GM11168 (cell line): ENCODE measurements around the gene SLC25A17.
"Not testable (repeated sequence)": the region's sequence is repeated elsewhere in the genome, so short reads cannot be mapped to it uniquely, and the experiment has no call there.

Experiments used
- in situ Hi-C: fragments of 300-500 bp; cut with MboI; formaldehyde crosslinking; loops from one replicate; pipeline ENCODE4 v1.12.0; 2022; ENCODE audit warnings: low sequenced_read_pairs; ENCODE audit not compliant: unreplicated experiment

The SLC25A17 gene

DNA sequence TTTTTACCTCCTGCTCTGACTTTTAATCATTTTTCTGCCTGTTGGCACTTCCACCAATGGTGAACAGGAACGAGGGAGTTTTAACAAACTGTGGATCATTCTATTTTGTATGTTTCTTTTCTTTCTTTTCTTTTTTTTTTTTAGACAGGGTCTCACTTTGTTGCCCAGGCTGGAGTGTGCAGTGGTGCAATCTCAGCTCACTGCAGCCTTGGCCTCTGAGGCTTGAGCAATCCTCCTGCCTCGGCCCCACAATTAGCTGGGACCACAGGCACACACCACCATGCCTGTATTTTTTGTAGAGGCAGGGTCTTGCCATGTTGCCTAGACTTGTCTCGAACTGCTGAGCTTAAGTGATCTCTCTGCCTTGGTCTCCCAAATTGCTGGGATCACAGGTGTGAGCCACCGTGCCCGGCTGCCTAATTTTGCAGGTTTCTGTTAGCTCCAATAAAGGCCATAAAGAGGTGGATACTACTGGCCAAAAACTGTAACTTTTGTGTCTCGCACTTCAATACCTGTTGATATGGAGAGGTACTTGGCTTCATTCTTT, 59.8 kb downstream of the SLC25A17 start:
- in situ Hi-C loops = no loop called here

DNA sequence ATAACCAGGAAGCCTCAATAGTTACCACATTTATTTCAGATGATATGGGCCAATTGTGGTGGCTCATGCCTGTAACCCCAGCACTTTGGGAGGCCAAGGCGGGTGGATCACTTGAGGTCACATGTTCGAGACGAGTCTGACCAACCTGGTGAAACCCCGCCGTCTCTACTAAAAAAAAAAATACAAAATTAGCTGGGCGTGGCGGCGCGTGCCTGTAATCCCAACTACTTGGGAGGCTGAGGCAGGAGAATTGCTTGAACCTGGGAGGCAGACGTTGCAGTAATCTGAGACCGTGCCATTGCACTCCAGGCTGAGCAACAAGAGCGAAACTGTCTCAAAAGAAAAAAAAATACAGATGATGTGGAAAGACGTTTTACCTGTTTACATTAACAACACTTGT, 60.3 kb downstream of the SLC25A17 start:
- in situ Hi-C loops = not testable (repeated sequence)

DNA sequence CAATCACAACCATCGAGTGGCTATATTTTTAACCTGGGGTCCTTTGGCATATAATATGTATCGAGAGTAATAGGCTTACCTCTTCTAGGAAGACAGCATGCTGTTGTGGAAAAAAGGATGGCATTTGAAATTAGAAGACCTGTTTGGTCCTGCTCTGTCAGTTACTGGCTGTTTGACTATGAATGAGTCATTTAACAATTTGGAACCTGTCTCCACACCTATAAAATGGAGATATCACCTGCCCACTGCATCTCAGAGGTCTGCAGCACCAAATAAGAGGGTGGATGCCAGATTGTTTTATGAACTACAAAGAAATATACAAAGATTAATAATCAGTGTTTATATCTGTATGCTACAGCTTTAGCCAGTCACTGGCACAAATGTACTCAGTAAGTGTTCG, 60.8 kb downstream of the SLC25A17 start:
- in situ Hi-C loops = no loop called here

DNA sequence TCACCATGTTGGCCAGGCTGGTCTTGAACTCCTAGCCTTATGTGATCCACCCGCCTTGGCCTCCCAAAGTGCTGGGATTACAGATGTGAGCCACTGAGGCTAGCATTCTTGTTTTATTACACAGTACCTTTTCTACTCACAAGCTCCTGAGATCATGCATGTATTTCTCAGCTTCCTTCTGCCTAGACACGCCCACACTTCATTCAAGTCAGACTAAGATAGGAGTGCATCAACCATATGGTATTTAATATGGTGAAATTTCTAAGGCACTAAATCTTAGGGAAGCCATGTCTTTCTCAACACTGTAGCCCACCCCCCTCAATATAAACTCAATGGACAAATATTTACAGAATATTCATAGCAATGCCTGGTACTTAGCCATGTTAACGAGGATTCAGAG, 62.1 kb downstream of the SLC25A17 start:
- in situ Hi-C loops = no loop called here

DNA sequence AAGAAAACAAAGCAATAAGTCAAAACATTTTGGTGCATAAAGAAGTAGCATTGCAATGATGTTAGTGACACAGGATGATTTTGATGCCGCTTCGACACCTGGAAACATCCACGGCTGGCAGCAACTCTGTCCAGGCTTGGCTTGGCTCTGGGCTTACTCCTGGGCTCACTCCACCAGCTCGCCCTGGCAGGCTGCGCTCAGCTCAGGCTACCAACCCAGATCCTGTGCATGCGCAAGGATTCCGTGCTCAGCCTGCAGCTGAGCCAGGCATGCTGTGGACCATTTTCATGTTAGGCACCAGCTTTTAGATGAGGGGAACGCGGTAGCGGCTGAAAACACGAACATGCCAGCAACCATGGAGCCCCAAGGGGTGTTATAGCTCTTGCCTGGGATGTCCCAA, 66.0 kb downstream of the SLC25A17 start:
- in situ Hi-C loops = no loop called here

DNA sequence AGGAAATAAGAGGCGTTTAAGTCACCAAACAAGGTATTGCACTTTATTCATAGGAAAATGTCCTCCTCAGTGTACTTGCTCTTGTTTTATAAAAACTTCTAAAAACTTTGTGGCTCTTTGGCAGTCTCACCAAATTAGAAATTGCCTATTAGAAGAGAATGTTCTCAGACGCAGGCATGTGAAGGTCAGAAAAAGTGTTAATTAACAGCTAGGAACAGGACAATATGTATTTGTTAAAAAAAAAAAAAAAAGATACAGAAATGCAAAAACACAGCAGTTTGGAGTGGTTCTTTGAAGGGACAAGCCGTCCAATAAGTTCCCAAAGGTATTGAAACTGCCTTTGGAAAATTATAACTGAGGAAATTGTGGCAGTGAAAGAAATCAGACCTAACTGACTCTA, 67.9 kb downstream of the SLC25A17 start:
- in situ Hi-C loops = no loop called here

DNA sequence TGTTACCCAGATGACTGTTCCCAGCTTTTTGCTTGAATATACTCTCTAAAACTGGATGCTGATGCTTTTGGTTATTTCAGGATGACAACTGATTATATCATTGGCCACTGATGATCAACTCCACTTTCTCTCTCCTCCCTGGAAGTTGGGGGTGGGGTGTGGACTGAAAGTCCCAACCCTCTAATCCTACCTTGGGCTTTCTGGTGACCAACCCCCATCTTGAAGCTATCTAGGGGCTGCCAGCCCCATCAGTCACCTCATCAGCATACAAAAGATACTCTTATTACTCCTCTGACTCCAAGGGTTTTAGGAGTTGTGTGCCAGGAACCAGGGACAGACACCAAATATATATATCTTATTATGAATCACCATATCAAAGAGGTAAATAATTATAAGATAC, 69.3 kb downstream of the SLC25A17 start:
- in situ Hi-C loops = no loop called here

DNA sequence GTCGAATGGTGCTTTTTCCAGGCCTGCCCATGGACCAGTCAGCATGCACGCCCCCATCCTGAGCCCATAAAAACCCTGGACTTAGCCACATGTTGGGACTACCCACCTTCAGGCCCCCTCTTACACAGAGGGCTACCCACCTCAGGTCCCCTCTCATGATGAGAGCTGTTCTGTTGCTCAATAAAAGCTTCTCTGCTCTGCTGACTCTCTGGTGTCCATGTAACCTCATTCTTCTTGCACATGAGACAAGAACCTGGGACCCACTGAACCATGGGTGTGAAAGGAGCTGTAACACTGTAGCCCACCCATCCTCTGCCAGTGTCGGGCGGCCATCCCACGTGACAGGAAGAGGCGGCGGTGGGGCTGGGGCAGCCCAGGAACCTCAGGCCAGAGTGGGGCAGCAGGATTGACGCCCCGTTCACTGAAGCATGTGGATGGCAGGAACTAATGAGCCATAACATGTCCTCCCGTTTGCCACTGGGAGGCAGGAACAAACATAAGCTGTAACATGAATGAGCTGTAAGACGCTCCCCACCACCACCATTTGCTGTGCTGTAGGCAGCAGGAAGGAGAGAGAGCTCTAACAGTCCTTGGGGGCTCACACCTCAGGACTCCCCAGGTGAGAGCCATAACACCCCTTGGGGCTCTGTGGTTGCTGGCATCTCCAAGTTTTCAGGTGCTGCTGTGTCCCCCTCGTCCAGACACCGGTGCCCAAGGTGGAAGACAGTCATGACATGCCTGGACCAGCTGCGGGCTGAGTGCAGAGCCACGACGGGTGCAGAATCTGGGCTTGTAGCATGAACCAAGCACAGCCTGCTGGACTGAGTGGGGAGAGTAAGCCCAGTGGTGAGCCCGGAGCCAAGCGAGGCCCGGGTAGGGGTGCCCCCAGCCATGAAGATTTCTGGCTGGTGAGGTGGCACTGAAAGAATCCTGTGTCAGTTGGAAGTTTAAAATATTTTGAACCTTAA, 70.5 kb downstream of the SLC25A17 start:
- in situ Hi-C loops = no loop called here

DNA sequence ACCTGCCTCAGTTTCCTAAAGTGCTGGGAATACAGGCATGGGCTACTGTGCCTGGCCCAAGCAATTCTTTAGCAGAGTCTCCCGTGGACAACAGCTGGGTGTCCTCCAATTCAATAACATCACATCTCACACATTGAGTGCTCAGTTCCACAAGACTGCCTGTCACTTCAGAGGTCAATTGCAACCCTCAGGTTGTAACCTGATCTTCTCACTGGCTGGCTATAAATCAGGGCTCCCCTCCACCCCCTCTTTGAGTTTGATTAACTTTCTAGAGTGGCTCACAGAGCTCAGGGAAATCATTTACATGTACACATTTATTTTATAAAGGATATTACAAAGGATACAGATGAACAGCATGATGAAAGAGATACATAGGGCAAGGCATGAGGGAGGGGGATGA, 71.8 kb downstream of the SLC25A17 start:
- in situ Hi-C loops = no loop called here

DNA sequence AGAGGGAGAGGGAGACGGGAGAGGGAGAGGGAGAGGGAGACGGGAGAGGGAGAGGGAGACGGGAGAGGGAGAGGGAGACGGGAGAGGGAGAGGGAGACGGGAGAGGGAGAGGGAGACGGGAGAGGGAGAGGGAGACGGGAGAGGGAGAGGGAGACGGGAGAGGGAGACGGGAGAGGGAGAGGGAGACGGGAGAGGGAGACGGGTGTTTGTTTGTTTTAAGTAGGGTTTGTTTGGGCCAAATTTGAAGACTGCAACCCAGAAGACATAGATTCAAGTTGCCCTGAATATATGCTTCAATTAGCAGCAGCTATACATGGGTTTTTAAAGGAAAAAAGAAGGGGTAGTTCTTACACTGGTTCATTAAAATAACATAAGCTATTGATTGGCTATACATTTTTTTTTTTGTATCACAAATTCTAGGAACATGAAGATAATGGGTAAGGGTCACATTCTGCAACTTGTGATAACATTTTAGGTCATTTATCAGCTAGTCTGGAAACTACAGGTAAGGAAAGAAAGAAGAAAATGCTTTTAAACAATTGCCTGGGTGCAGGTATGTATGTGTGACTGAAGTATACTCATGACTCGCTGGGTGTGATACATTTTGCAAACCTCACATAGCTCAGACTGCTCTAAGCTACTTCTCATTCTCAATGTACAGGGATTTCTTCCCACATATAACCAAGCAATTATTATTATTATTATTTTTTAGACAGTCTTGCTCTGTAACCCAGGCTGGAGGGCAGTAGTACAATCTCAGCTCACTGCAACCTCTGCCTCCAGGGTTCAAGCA, 72.5 kb downstream of the SLC25A17 start:
- in situ Hi-C loops = no loop called here

DNA sequence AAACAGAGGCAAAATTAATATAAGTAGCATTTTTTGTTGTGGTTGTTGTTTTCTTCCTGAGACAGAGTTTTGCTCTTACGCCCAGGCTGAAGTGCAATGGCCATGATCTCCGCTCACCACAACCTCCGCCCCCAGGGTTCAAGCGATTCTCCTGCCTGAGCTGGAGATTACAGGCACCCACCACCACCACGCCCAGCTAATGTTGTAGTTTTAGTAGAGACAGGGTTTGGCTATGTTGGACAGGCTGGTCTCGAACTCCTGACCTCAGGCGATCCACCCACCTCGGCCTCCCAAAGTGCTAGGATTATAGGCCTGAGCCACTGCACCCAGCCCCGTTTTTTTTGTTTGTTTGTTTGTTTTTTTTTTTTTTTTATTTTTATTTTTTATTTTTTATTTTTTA, 75.4 kb downstream of the SLC25A17 start:
- in situ Hi-C loops = no loop called here

DNA sequence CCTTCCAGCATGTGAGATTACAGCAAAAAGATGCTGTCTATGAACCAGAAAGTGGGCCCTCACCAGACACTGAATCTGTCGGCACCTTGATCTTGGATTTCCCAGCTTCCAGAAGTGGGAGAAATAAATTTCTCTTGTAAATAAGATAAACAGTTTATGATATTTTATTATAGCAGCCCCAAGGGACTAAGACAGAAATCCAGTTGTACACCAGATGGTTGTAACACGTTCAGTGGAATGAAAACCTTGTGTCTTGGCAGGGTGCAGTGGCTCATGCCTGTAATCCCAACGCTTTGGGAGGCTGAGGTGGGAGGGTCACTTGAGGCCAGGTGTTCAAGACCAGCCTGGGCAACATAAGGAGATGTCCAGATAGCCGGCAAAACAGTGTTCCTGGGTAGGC, 78.0 kb downstream of the SLC25A17 start:
- in situ Hi-C loops = no loop called here

DNA sequence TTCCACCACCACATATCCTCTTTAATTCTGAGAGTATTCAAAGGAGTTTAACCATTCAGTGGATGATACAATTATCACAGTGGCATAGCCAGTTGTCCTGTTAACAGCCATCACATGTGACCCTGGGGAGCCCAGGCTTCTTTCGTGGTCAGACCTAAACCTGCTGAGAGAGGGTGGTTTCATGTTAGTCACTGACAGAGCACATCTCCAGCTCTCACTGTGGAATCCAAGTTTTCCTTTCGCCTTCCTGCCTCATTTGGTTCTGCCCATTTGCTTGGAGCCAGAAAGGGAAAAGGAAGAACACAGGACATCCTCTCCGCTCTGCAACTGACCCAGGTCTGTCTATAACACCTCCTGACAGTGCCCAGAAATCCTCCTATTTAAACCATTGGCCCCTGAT, 79.4 kb downstream of the SLC25A17 start:
- in situ Hi-C loops = no loop called here

DNA sequence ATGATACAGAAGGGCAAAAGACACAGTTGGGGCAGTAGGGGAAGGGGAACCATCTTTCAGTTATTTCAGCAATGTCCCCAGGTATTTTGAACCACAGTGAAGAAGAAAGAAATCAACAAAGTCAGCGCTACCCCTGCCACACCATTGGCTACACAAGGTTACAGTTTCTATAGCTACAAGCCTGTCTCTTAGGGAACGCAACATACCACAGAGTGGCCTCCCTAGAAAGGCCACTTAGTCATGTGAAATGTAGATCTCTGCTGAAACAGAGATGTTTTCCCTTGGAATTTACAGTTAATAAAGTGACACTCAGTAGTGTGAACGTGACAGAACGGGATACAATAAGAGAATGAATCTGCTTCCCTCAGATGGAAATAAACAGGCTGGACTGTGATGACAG, 85.2 kb downstream of the SLC25A17 start:
- in situ Hi-C loops = no loop called here

DNA sequence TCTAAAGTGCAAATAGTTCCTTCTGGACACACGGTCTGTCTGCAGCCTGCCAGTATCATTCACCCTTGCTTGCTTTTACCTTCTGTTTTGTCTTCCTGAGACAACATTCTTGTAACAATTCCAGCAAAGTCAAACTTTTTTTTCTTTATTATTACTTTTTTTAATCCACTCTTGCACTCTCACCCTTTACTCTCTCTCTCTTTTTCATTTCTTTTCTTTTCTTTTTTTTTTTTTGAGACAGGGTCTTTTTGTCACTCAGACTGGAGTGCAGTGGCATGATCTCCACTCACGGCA, 86.2 kb downstream of the SLC25A17 start:
- in situ Hi-C loops = no loop called here

DNA sequence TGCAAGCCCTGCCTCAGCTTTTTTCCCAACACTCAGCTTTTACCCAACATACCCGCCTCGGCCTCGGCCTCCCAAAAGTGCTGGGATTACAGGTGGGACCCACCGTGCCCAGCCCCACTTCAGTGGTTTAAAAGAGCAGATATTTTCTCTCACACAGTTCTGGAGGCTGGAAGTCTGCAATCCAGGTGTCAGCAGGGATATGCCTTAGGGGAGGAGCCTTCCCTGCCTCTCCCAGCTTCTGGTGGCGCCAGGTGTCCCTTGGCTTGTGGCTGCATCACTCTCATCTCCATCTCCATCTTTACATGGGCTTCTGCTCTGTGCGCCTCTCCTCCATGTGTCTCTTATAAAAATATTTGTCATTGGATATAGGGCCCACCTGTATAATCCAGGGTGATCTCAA, 89.9 kb downstream of the SLC25A17 start:
- in situ Hi-C loops = no loop called here

DNA sequence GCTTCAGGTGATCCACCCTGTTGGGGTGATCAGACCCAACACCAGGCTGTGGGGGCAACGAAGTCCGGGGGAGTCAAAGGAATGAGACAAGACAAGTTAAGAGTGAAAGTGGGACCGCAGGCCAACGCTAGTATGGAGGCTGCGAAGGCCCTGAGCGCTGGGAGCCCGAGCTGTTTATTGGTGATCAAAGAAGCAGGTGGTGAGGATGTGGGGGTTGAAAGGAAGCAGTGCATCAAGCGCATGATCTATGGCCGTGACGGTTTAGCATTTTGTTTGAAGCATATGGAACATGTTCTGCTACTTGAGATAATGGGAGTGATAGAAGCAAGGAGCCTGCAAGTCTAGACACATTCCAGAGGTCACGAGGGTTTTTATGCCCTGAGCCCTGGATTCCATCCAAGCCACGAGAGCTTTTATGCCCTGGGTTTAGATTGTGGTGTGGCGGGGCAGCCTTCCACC, 90.4 kb downstream of the SLC25A17 start:
- in situ Hi-C loops = no loop called here

DNA sequence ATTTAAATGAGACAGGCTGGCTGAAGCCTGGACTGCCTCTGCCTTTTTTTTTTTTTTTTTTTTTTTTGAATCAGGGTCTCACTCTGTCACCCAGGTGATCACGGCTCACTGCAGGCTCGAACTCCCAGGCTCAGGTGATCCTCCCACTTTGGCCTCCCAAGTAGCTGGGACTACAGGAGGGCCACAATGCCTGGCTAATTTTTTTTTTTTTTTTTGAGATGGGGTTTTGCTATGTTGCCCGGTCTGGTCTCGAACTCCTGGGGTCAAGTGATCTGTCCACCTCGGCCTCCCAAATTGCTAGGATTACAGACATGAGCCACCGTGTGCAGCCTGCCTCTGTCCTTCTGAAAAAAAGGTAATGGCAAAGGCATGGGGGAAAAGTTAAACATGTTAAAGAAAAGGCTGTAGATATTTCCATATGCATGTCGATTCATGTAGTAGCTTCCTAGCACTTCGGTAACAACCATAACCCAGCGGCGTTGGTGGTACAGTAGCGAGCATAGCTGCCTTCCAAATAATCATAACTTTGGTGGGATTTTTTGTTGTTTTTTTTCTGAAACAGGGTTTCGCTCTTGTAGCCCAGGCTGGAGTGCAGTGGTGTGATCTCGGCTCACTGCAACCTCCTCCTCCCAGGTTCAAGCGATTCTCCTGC, 91.1 kb downstream of the SLC25A17 start:
- in situ Hi-C loops = no loop called here

DNA sequence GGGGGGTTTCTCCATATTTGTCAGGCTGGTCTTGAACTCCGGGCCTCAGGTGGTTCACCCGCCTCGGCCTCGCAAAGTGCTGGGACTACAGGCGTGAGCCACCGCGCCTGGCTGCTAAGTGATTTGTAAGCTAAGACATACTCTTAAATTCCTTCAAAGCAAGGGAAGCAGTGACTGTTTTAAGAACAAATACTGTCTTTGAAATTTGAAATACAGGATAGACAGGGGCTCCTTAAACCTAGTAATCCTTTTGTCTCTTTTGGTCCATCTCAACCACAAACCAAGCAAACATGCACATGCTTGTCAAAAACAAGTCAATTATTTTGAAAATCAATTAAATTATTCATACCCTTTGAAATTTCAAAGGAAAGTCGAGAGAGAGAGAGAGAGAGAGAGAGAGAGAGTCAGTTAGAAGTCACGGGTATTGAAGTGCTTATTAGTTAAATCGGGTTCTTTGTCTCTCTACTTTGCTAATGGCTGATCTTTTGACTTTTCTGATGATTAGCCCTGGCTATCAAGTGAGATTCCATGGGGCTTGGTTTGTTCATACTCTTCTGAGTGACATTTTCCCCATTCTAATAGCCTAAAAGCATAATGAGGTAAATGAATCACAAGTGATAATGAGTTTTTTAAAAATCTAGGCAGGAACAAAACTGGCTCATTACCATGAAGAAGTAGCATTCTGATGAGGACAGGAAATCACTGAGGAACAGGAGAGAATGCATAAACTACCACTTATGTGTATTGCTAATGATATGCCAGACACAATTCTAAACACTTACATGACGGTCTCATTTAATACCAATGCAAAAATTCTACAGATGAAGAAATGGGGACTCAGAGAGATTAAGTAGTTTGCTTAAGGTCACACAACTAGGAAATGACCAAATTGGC, 91.8 kb downstream of the SLC25A17 start:
- in situ Hi-C loops = no loop called here

DNA sequence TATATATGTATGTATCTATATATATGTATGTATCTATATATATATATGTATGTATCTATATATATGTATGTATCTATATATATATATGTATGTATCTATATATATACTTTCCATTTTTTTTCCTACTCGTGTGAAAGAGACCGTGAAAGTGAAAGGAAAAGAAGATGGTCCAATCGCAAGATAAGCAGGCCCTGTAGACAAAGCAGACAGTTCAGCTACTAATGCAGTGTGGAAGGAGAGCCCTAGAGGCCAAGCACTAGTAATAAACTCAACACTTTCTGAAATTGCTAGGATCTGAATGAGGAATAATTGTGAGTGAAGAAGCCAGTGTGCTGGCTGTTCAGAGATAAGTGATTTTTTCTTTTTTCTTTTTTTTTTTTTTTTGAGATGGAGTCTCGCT, 92.6 kb downstream of the SLC25A17 start:
- in situ Hi-C loops = no loop called here
